Measurements from ENCODE around the gene FAM50B.
A peak's percentile ranks its signal among the peaks of the same experiment; 100 is the strongest.

Gene FAM50B

DNA sequence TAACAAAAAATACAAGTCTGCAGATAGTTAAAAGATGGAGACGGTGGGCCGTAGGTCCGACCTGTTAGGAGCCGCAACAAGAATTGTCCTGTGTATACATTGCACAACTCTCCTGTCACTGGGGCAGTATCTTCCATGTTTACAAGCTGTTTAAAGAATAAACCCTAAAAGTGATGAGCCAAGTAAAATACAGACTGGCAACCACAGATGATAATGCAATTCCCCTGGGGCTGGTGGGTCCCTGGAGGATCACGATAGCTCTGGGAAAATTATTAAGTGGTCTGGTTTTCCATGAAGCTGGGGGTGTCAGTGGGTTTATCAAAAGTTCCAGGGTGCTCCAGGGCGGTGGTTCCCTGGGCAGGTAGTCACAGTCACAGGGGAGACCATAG, 8.1 kb upstream of the FAM50B start:
- H3K23ac ChIP-seq (ENCODE audit: low read length) = no peak overlapping the region
- H3K4me1 ChIP-seq (ENCODE audit: control insufficient read depth in 1 of 2, insufficient read depth in 2 of 2, low read length in 2 of 2) = peaks cover 0 to 4% of the 10 kb centered on the region in 2 experiments
- no peaks in the 10 kb centered on the region for H3K9me3 ChIP-seq (ENCODE audit: insufficient read depth, low read depth, low read length)
- no peak overlapping the region for H2BK12ac ChIP-seq (ENCODE audit: low read length)
- H3K18ac ChIP-seq (ENCODE audit: low read length) = no peak overlapping the region
- no peak overlapping the region for H2AFZ ChIP-seq (ENCODE audit: insufficient read depth, low read length, poor library complexity)
- H3K4me2 ChIP-seq (ENCODE audit: low read length) = no peak overlapping the region
- H3K79me2 ChIP-seq (ENCODE audit: control insufficient read depth, insufficient read depth, low read length, poor library complexity) = no peaks in the 10 kb centered on the region
- no peak overlapping the region for H3K4me3 ChIP-seq (ENCODE audit: low read depth, low read length)
- H2AK5ac ChIP-seq (ENCODE audit: low read length) = no peak overlapping the region
- H4K12ac ChIP-seq (ENCODE audit: low read depth, low read length) = no peak overlapping the region
- no CpG with 5 or more reads among the region's 6 CpGs for WGBS (ENCODE audit: extremely low coverage, insufficient coverage, insufficient read length)
- H2BK120ac ChIP-seq (ENCODE audit: insufficient read depth, low read length, poor library complexity) = no peak overlapping the region
- no peak overlapping the region for H3K27ac ChIP-seq (ENCODE audit: low read depth, low read length)
- peak; percentile 26 to 46 for DNase-seq
- no peak overlapping the region for H3K9ac ChIP-seq (ENCODE audit: low read length)
- no peak overlapping the region for H3K4ac ChIP-seq (ENCODE audit: low read depth, low read length)
- H2BK5ac ChIP-seq (ENCODE audit: low read depth, low read length, poor library complexity) = no peak overlapping the region
- no peak overlapping the region for H4K8ac ChIP-seq (ENCODE audit: low read depth, low read length)
- H3K14ac ChIP-seq (ENCODE audit: low read length) = no peak overlapping the region
- no peak overlapping the region for H4K91ac ChIP-seq (ENCODE audit: low read depth, low read length)
- no peaks in the 10 kb centered on the region for H3K79me1 ChIP-seq (ENCODE audit: low read length)
- no peaks in the 10 kb centered on the region for H3K36me3 ChIP-seq (ENCODE audit: control insufficient read depth in 1 of 2, insufficient read depth in 2 of 2, low read length in 2 of 2)
- no peaks in the 10 kb centered on the region for H3K27me3 ChIP-seq (ENCODE audit: insufficient read depth, low read length)

DNA sequence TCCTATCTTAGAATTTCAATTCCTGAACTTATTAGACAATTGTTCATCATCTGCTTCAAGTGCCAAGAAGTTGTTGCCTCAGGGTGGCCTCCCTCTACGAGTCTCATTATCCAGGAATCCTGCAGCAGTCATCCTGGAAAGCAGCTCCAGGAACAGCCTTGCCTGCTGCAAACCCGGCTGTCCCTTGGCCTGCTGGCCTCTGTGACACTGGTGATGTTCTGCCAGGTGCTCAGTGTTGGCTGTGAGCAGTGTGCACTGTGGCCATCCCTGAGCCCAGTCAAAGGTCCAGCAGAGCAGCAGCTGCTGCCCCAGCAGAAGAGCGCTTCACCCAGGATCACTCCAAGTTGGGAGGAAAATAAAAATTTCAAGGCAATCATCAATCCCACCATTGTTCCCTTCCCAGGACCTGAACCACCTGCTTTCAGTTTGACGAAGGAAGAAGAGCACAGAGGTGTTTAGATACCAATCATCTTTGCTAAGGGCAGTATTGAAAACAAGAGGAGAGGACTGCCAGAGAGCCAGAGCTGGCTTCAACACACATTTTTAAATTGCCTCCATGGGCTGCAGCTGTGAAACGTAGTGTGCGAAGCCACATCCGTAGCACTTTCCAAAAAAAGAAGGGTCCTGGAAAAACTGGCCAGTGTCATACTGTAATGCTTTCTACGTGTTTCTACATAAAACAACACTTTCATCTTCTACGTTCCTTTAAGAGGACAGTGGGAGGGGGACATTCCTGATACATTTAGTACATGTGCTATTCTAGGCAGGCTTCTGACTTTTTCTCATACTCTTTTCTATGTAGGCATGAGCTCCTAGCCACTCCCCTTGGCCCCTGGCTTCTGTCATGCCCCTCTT, 7.2 kb upstream of the FAM50B start:
- H2AK5ac ChIP-seq (ENCODE audit: low read length) = no peak overlapping the region
- no peak overlapping the region for H4K91ac ChIP-seq (ENCODE audit: low read depth, low read length)
- no peaks in the 10 kb centered on the region for H3K79me2 ChIP-seq (ENCODE audit: control insufficient read depth, insufficient read depth, low read length, poor library complexity)
- no peaks in the 10 kb centered on the region for H3K36me3 ChIP-seq (ENCODE audit: control insufficient read depth in 1 of 2, insufficient read depth in 2 of 2, low read length in 2 of 2)
- H2BK12ac ChIP-seq (ENCODE audit: low read length) = no peak overlapping the region
- H3K18ac ChIP-seq (ENCODE audit: low read length) = no peak overlapping the region
- no peak overlapping the region for H3K14ac ChIP-seq (ENCODE audit: low read length)
- no peak overlapping the region for H3K4me2 ChIP-seq (ENCODE audit: low read length)
- H3K27ac ChIP-seq (ENCODE audit: low read depth, low read length) = no peak overlapping the region
- no peak overlapping the region for H2BK5ac ChIP-seq (ENCODE audit: low read depth, low read length, poor library complexity)
- H2BK120ac ChIP-seq (ENCODE audit: insufficient read depth, low read length, poor library complexity) = no peak overlapping the region
- H4K8ac ChIP-seq (ENCODE audit: low read depth, low read length) = no peak overlapping the region
- H3K9me3 ChIP-seq (ENCODE audit: insufficient read depth, low read depth, low read length) = no peaks in the 10 kb centered on the region
- H3K23ac ChIP-seq (ENCODE audit: low read length) = no peak overlapping the region
- H3K4ac ChIP-seq (ENCODE audit: low read depth, low read length) = no peak overlapping the region
- H3K27me3 ChIP-seq (ENCODE audit: insufficient read depth, low read length) = no peaks in the 10 kb centered on the region
- H3K9ac ChIP-seq (ENCODE audit: low read length) = no peak overlapping the region
- H3K4me3 ChIP-seq (ENCODE audit: low read depth, low read length) = no peak overlapping the region
- no peak overlapping the region for H2AFZ ChIP-seq (ENCODE audit: insufficient read depth, low read length, poor library complexity)
- peaks cover 0 to 4% of the 10 kb centered on the region in 2 experiments for H3K4me1 ChIP-seq (ENCODE audit: control insufficient read depth in 1 of 2, insufficient read depth in 2 of 2, low read length in 2 of 2)
- DNase-seq = peak; percentile 98
- no CpG with 5 or more reads among the region's 9 CpGs for WGBS (ENCODE audit: extremely low coverage, insufficient coverage, insufficient read length)
- H4K12ac ChIP-seq (ENCODE audit: low read depth, low read length) = no peak overlapping the region
- H3K79me1 ChIP-seq (ENCODE audit: low read length) = no peaks in the 10 kb centered on the region

DNA sequence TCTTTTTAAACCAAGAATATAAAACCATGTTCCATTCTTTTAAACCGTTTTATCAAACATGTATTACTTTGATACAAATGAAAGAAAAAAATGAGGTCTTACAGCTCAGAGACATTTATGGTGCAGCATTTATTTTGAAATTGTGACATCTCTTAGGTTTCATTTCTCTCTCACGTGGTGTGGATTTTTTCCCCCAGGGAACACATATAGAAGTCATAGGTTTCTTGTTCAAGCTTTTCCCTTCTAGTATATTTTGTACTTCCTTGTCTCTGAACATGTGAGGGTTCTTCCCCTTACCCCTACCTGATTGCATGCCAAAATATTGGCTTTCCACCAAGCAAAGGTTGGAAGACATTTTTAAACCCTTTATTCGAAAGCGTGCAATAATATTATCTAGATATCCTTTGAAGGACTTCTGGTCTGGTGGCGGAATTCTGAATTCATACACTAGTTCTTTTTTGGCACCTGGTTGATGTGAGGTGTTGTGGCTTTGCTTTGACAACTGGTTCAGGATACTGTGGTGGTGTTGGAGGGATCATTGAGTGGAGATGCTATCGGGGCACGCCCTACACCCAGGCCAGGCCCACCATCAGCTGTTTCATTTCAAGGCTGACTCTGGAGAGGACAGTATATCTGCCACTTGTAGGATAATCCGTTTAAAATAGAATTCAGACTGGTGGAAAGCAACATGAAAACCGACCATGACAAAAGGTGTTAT, 5.6 kb upstream of the FAM50B start:
- no peak overlapping the region for H3K18ac ChIP-seq (ENCODE audit: low read length)
- no CpG with 5 or more reads among the region's 9 CpGs for WGBS (ENCODE audit: extremely low coverage, insufficient coverage, insufficient read length)
- H3K9ac ChIP-seq (ENCODE audit: low read length) = no peak overlapping the region
- no peaks in the 10 kb centered on the region for H3K27me3 ChIP-seq (ENCODE audit: insufficient read depth, low read length)
- peak in 1 of 2 donors; percentile 60 for DNase-seq
- no peak overlapping the region for H3K23ac ChIP-seq (ENCODE audit: low read length)
- no peak overlapping the region for H4K91ac ChIP-seq (ENCODE audit: low read depth, low read length)
- H3K4ac ChIP-seq (ENCODE audit: low read depth, low read length) = no peak overlapping the region
- H4K8ac ChIP-seq (ENCODE audit: low read depth, low read length) = no peak overlapping the region
- H3K14ac ChIP-seq (ENCODE audit: low read length) = no peak overlapping the region
- H2AFZ ChIP-seq (ENCODE audit: insufficient read depth, low read length, poor library complexity) = no peak overlapping the region
- H3K9me3 ChIP-seq (ENCODE audit: insufficient read depth, low read depth, low read length) = no peaks in the 10 kb centered on the region
- no peak overlapping the region for H2BK12ac ChIP-seq (ENCODE audit: low read length)
- peaks cover 3 to 4% of the 10 kb centered on the region in 2 experiments for H3K4me1 ChIP-seq (ENCODE audit: control insufficient read depth in 1 of 2, insufficient read depth in 2 of 2, low read length in 2 of 2)
- H3K36me3 ChIP-seq (ENCODE audit: control insufficient read depth in 1 of 2, insufficient read depth in 2 of 2, low read length in 2 of 2) = no peaks in the 10 kb centered on the region
- no peak overlapping the region for H3K4me2 ChIP-seq (ENCODE audit: low read length)
- no peak overlapping the region for H3K4me3 ChIP-seq (ENCODE audit: low read depth, low read length)
- H3K79me1 ChIP-seq (ENCODE audit: low read length) = no peaks in the 10 kb centered on the region
- H3K79me2 ChIP-seq (ENCODE audit: control insufficient read depth, insufficient read depth, low read length, poor library complexity) = no peaks in the 10 kb centered on the region
- H2BK5ac ChIP-seq (ENCODE audit: low read depth, low read length, poor library complexity) = no peak overlapping the region
- H4K12ac ChIP-seq (ENCODE audit: low read depth, low read length) = no peak overlapping the region
- H2AK5ac ChIP-seq (ENCODE audit: low read length) = no peak overlapping the region
- no peak overlapping the region for H3K27ac ChIP-seq (ENCODE audit: low read depth, low read length)
- no peak overlapping the region for H2BK120ac ChIP-seq (ENCODE audit: insufficient read depth, low read length, poor library complexity)

DNA sequence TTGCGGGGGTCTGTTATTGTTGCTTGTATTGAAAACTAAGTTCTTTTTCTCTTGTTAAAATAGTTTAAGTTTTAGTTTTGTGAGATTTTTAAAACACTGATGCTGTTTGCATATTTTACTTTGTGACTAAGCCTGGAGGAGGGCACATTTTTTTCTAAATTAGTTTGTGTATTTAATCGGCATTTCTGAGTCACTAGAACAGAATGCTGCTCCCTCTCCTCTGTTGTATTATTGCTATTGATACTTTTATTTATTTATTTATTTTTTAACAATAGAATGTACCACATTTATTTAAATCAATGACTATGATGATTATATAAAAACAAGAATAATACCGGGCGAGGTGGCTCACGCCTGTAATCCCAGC, 5.1 kb upstream of the FAM50B start:
- Histone ChIP-seq H3K4me2 (ENCODE audit: low read length) (no peak overlapping the region), H4K91ac (ENCODE audit: low read depth, low read length) (no peak overlapping the region), H3K36me3 (ENCODE audit: control insufficient read depth in 1 of 2, insufficient read depth in 2 of 2, low read length in 2 of 2) (no peaks in the 10 kb centered on the region), H4K8ac (ENCODE audit: low read depth, low read length) (no peak overlapping the region), H2BK12ac (ENCODE audit: low read length) (no peak overlapping the region), H3K27ac (ENCODE audit: low read depth, low read length) (no peak overlapping the region), H3K14ac (ENCODE audit: low read length) (no peak overlapping the region), H3K4me3 (ENCODE audit: low read depth, low read length) (no peak overlapping the region), H2AK5ac (ENCODE audit: low read length) (no peak overlapping the region), H3K23ac (ENCODE audit: low read length) (no peak overlapping the region), H3K79me2 (ENCODE audit: control insufficient read depth, insufficient read depth, low read length, poor library complexity) (peaks cover 2% of the 10 kb centered on the region), H4K12ac (ENCODE audit: low read depth, low read length) (no peak overlapping the region), H3K18ac (ENCODE audit: low read length) (no peak overlapping the region), H3K79me1 (ENCODE audit: low read length) (peaks cover 3% of the 10 kb centered on the region), H3K4me1 (ENCODE audit: control insufficient read depth in 1 of 2, insufficient read depth in 2 of 2, low read length in 2 of 2) (peaks cover 7% of the 10 kb centered on the region in 2 experiments), H2BK120ac (ENCODE audit: insufficient read depth, low read length, poor library complexity) (no peak overlapping the region), H3K4ac (ENCODE audit: low read depth, low read length) (no peak overlapping the region), H3K9ac (ENCODE audit: low read length) (no peak overlapping the region), H3K27me3 (ENCODE audit: insufficient read depth, low read length) (no peaks in the 10 kb centered on the region), H2AFZ (ENCODE audit: insufficient read depth, low read length, poor library complexity) (no peak overlapping the region), H2BK5ac (ENCODE audit: low read depth, low read length, poor library complexity) (no peak overlapping the region), H3K9me3 (ENCODE audit: insufficient read depth, low read depth, low read length) (no peaks in the 10 kb centered on the region)
- no CpG with 5 or more reads among the region's 5 CpGs for WGBS (ENCODE audit: extremely low coverage, insufficient coverage, insufficient read length)
- DNase-seq = peak in 1 of 2 donors; percentile 72

Measured in trophoblast cell (in vitro differentiated cells and primary cell).